Pancreas (tissue), 10 donors: ENCODE data around the gene TTLL10. TPM values are rescaled to one million over a fixed set of nuclear protein-coding genes. Genes with fewer than 3 reads are reported as not detected.
A peak's percentile ranks its signal among the peaks of the same experiment; 100 is the strongest.
"Not testable (repeated sequence)": the region's sequence is repeated elsewhere in the genome, so short reads cannot be mapped to it uniquely, and the experiment has no call there.

ENCODE experiments used
- ATAC-seq, 4 donors: fragments of 200-7000 bp; cut with Tn5 transposase; one replicate each; pipeline versions ENCODE4 v1.8.0 to v1.9.1; 2020; ENCODE audit warnings: mild to moderate bottlenecking in 4 of 4, moderate library complexity in 4 of 4
- DNase-seq, 6 donors: peaks; one replicate each; pipeline ENCODE4 v3.0.0-alpha.2; 2020
- FAIRE-seq: peaks from 2 replicates; lab custom pipeline; 2012; peaks lifted over from hg19 to GRCh38; lab: Jason Lieb, UNC
- H3K27ac ChIP-seq, 4 donors: fragments of 200-600 bp; sonication (generic); 1 replicate in 3 of 4; 2 replicates in 1 of 4; pipeline versions ENCODE4 v1.5.0 to v1.8.0; 2020
- H3K27me3 ChIP-seq, 4 donors: fragments of 200-600 bp; one replicate each; pipeline ENCODE4 v1.8.0; 2021
- H3K36me3 ChIP-seq, 3 donors: fragments of 200-600 bp; sonication (generic) in 1 of 3; one replicate each; pipeline versions ENCODE4 v1.5.0 to v1.8.0; 2020 to 2021
- H3K4me1 ChIP-seq, 3 donors: fragments of 200-600 bp; one replicate each; pipeline ENCODE4 v1.8.0; 2021
- H3K4me3 ChIP-seq, 4 donors: fragments of 200-600 bp; sonication (generic) in 2 of 4; one replicate each; pipeline versions ENCODE4 v1.5.0 to v1.8.0; 2020 to 2021
- H3K9me3 ChIP-seq, 4 donors: fragments of 200-600 bp; one replicate each; pipeline ENCODE4 v1.8.0; 2021
- WGBS, 2 donors: extraction: QIAGEN DNeasy Blood & Tissue Kit; methylation state at CpG; one replicate each; pipeline ENCODE4 v1.1.7; 2013; 5-methylcytosine and 5-hydroxymethylcytosine counted together
- intact Hi-C, 3 donors: fragments of 100-400 bp; cut with DNase I; formaldehyde crosslinking; loops; one replicate each; pipeline versions ENCODE4 v1.11.1 to v1.14.2; 2022
- polyA plus RNA-seq, 2 donors: library from polyadenylated mRNA; stranded (reverse); fragments of 200-250 nt; gene quantifications; one replicate each; pipeline ENCODE4 v1.2.3, GENCODE V29; 2013
- total RNA-seq, 6 donors: library from RNA; stranded (reverse); fragmentation: NEBNext Ultra II Directional in 4 of 6; extraction: Animal tissue kit (Norgen Biotek cat#: 25700) in 4 of 6; gene quantifications; one replicate each; pipeline versions ENCODE4 v1.2.1 to v1.2.4, GENCODE V29; 2021 to 2023
- TF ChIP-seq, protein P1 (sequence below), 4 donors: fragments of 200-600 bp; sonication (generic) in 3 of 4; IDR thresholded peaks; one replicate each; pipeline versions ENCODE4 v1.5.0 to v1.8.0; 2021; ENCODE audit warnings: antibody characterized with exemption in 4 of 4
- donor health status: healthy with polysubstance abuse.
- donor health status: DM: no; HTN: no; CAD: no; lungs with moderate emphysema.
- donor health status: DM: no; HTN: no; CAD: no.
- donor health status: control.
- donor health status: control.
- donor health status: Bipolar disorder and iron deficiency.
- donor health status: DM: yes; HTN: yes; CAD: no.
- donor health status: DM: no; HTN: no; CAD: no.
- donor health status: DM: no; HTN: no; CAD: no.
- donor health status: DM: yes; HTN: yes; CAD: no.

Gene TTLL10
- total and polyA plus RNA-seq, 8 donors, result 0.20 to 1.6 (median 0.41) TPM; not detected in 1

DNA sequence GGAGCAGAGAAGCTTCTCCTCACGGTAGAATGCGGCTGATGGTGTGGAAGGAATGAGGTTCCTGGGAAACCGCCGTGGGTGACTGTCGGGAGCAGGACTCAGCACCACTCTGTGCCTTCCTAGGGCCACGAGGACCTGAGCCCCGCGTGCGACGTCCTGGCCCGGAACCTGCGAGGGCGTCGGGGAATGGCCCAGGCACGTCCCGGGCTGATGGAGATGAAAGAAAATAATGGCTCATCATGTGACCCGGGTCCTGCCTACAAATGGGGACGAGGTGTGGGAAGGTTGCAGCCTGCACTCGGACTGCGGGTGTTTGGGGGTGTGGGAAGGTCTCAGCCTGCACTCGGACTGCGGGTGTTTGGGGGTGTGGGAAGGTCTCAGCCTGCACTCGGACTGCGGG, 25.1 kb upstream of the TTLL10 start:
- Histone ChIP-seq H3K27ac (no peak overlapping the region), H3K9me3 (no peaks in the 10 kb centered on the region), H3K4me1 (no peaks in the 10 kb centered on the region), H3K4me3 (no peak overlapping the region), H3K27me3 (no peaks in the 10 kb centered on the region), H3K36me3 (no peaks in the 10 kb centered on the region)
- FAIRE-seq (no peak), DNase-seq (no peak), ATAC-seq (no peak)
- 59 to 74% methylated on average over 24 of the region's 24 CpGs for WGBS, 2 donors
- TF ChIP-seq, protein P1, sequence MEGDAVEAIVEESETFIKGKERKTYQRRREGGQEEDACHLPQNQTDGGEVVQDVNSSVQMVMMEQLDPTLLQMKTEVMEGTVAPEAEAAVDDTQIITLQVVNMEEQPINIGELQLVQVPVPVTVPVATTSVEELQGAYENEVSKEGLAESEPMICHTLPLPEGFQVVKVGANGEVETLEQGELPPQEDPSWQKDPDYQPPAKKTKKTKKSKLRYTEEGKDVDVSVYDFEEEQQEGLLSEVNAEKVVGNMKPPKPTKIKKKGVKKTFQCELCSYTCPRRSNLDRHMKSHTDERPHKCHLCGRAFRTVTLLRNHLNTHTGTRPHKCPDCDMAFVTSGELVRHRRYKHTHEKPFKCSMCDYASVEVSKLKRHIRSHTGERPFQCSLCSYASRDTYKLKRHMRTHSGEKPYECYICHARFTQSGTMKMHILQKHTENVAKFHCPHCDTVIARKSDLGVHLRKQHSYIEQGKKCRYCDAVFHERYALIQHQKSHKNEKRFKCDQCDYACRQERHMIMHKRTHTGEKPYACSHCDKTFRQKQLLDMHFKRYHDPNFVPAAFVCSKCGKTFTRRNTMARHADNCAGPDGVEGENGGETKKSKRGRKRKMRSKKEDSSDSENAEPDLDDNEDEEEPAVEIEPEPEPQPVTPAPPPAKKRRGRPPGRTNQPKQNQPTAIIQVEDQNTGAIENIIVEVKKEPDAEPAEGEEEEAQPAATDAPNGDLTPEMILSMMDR (IDR thresholded peaks at IDR 0.05), result no peak
- intact Hi-C loops, result no loop called here

DNA sequence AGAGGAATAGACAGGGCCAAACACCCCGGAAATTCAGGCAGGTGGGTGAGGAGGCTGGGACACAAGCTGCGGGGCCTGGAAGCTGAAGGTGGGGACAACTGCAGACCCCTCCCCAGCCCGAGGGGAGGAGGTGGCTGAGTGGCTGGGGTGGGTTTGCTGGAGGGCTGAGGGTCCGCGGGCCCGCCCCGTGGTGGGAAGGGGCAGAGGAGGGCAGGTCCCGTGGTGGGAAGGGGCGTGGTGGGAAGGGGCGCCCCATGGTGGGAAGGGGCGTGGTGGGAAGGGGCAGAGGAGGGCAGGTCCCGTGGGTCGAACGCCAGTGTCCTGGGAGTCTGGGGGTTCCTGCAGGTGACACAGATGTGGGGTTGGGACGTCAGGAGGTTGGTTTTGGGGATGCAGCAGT, 24.3 kb upstream of the TTLL10 start:
- intact Hi-C loops, result no loop called here
- H3K27me3 ChIP-seq, result no peaks in the 10 kb centered on the region
- H3K4me3 ChIP-seq, result no peak overlapping the region
- WGBS, 2 donors, result 76 to 80% methylated on average over 11 to 15 of the region's 15 CpGs
- DNase-seq (no peak), FAIRE-seq (no peak), ATAC-seq (no peak)
- no peaks in the 10 kb centered on the region for H3K9me3 ChIP-seq
- TF ChIP-seq, protein P1 (IDR thresholded peaks at IDR 0.05), result no peak
- no peak overlapping the region for H3K27ac ChIP-seq
- no peaks in the 10 kb centered on the region for H3K36me3 ChIP-seq
- no peaks in the 10 kb centered on the region for H3K4me1 ChIP-seq

DNA sequence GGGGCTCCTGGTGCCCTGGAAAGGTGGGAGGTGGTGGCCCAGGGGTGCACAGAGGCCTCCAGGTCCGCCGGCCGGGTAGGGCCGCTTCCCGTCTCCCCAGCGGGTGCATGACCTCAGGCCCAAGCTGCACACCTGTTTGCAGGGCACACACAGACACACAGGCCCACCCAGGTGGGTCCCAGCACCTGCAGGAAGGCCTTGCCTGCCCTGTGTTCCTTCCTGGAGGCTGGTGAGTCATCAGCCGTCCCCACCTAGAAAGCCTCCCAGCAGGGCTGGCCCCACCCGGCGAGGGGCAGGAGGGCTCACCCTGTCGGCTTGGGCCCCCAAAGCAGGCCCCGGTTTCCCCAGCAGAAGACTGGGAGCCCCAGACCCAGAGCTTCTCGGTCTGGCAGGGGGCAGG, 23.6 kb upstream of the TTLL10 start:
- no peaks in the 10 kb centered on the region for H3K9me3 ChIP-seq
- DNase-seq (no peak), FAIRE-seq (no peak), ATAC-seq (peak in 3 of 4 donors; percentile 36 to 56 (median 53))
- TF ChIP-seq, protein P1 (IDR thresholded peaks at IDR 0.05), result no peak
- 80 to 82% methylated on average over 12 of the region's 12 CpGs for WGBS, 2 donors
- H3K4me1 ChIP-seq, result no peaks in the 10 kb centered on the region
- no peaks in the 10 kb centered on the region for H3K27me3 ChIP-seq
- H3K36me3 ChIP-seq, result no peaks in the 10 kb centered on the region
- no peak overlapping the region for H3K27ac ChIP-seq
- H3K4me3 ChIP-seq, result no peak overlapping the region
- intact Hi-C loops, result no loop called here

DNA sequence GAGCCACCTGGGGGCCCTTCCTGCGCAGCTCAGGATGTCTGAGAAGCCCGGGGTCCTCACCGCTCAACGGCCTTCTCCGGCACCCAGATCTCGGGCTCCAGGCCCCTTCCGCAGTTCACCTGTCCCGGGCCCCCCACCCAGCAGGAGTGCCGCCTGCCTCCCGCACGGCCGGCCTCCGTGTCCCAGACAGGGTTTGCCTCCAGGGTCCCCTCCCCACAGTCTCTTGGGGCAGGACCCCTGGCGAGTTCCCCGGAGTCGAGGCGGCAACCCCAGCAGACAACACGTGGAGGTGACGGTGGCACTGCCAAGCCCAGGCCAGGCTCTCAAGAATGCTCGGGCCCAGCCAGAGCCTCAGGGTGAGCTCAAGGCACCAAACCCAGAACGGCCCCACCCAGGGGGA, 22.4 kb upstream of the TTLL10 start:
- Histone ChIP-seq H3K27ac (no peak overlapping the region), H3K9me3 (no peaks in the 10 kb centered on the region), H3K36me3 (no peaks in the 10 kb centered on the region), H3K4me3 (no peak overlapping the region), H3K4me1 (no peaks in the 10 kb centered on the region), H3K27me3 (no peaks in the 10 kb centered on the region)
- FAIRE-seq (no peak), ATAC-seq (no peak), DNase-seq (peak in 1 of 6 donors; percentile 34)
- TF ChIP-seq, protein P1 (IDR thresholded peaks at IDR 0.05), result no peak
- 90 to 91% methylated on average over 19 to 21 of the region's 21 CpGs for WGBS, 2 donors
- intact Hi-C loops, result no loop called here

DNA sequence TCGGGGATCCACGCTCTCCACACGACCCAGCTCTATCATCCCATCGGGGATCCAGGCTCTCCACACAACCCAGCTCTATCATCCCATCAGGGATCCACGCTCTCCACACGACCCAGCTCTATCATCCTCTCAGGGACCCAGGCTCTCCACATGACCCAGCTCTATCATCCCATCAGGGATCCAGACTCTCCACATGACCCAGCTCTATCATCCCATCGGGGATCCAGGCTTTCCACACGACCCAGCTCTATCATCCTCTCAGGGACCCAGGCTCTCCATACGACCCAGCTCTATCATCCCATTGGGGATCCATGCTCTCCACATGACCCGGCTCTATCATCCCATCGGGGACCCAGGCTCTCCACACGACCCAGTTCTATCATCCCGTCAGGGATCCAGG, 21.2 kb upstream of the TTLL10 start:
- H3K4me1 ChIP-seq, H3K9me3 ChIP-seq, H3K36me3 ChIP-seq, intact Hi-C loops, ATAC-seq, H3K4me3 ChIP-seq, H3K27me3 ChIP-seq, H3K27ac ChIP-seq, DNase-seq, FAIRE-seq: not testable (repeated sequence)
- 82 to 86% methylated on average over 13 of the region's 13 CpGs for WGBS, 2 donors

DNA sequence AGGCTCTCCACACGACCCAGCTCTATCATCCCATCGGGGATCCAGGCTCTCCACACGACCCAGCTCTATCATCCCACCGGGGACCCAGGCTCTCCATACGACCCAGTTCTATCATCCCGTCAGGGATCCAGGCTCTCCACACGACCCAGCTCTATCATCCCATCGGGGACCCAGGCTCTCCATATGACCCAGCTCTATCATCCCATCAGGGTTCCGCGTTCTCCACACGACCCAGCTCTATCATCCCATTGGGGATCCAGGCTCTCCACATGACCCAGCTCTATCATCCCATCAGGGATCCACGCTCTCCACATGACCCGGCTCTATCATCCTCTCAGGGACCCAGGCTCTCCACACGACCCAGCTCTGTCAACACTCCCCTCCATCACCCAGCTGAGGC, 20.5 kb upstream of the TTLL10 start:
- H3K27ac ChIP-seq, ATAC-seq, H3K36me3 ChIP-seq, H3K4me1 ChIP-seq, DNase-seq, H3K9me3 ChIP-seq, FAIRE-seq, H3K4me3 ChIP-seq, intact Hi-C loops, H3K27me3 ChIP-seq: not testable (repeated sequence)
- WGBS, 2 donors, result 77 to 83% methylated on average over 14 of the region's 14 CpGs
